Measurements from ENCODE around the gene MARK1. TPM values are rescaled to one million over a fixed set of nuclear protein-coding genes. Genes with fewer than 3 reads are reported as not detected.

Gene MARK1
- total and polyA plus RNA-seq, 10 of the 15 experiments (the other 5 are each of a cell fraction or from before 2014, with no cell fraction given): 0.02 to 0.67 (median 0.12) TPM; not detected in 6

DNA sequence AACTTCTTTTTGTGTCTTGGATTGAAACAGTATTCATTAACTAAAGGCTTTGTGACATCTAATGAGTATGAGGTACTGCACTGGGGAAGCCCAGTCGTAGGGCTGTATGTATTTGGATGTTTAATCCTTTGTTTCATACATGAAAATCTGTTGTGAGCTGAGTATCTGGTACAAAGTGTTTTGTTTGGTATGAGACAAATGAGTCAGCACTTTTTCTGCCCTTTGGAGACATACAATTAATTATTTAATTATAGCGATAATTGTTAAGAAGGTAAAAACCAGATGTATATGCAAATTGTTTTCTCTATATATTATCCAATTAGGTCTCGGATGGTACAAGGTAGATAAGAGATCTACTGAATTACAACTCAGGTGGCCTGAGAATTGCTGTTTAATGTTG is 36.3 kb downstream of the MARK1 start (continued):
- TF ChIP-seq, protein P1, sequence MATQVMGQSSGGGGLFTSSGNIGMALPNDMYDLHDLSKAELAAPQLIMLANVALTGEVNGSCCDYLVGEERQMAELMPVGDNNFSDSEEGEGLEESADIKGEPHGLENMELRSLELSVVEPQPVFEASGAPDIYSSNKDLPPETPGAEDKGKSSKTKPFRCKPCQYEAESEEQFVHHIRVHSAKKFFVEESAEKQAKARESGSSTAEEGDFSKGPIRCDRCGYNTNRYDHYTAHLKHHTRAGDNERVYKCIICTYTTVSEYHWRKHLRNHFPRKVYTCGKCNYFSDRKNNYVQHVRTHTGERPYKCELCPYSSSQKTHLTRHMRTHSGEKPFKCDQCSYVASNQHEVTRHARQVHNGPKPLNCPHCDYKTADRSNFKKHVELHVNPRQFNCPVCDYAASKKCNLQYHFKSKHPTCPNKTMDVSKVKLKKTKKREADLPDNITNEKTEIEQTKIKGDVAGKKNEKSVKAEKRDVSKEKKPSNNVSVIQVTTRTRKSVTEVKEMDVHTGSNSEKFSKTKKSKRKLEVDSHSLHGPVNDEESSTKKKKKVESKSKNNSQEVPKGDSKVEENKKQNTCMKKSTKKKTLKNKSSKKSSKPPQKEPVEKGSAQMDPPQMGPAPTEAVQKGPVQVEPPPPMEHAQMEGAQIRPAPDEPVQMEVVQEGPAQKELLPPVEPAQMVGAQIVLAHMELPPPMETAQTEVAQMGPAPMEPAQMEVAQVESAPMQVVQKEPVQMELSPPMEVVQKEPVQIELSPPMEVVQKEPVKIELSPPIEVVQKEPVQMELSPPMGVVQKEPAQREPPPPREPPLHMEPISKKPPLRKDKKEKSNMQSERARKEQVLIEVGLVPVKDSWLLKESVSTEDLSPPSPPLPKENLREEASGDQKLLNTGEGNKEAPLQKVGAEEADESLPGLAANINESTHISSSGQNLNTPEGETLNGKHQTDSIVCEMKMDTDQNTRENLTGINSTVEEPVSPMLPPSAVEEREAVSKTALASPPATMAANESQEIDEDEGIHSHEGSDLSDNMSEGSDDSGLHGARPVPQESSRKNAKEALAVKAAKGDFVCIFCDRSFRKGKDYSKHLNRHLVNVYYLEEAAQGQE (IDR thresholded peaks at IDR 0.05; ENCODE audit: low read depth, low read length): no peak
- no peak for TF ChIP-seq CBFB (IDR thresholded peaks at IDR 0.05; ENCODE audit: low read depth)

DNA sequence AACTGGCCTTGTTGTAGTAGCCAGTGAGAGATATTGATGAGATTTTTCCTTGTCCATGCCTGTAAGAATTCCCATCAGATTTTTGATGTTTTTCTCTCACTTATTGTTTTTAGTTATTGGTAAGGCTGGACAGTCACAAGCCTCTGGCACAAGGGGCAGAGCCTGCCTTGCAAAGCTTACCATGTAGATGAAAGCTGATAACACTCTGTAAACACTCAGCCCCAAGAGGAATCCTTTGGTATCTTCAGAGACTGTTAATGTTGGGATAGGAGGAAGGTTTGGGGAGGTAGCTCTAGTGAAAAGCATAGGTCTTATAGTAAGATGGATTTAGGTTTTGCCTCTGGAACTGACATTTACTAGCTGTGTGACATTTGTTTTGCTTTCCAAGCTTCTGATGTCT is 37.7 kb downstream of the MARK1 start:
- no peak for TF ChIP-seq HDGF (IDR thresholded peaks at IDR 0.05)
- POLR2A ChIA-PET: no interaction called here
- SMC1A ChIA-PET (ENCODE audit: uncharacterized antibody, unreplicated experiment): interaction anchor here (1.3 to 1.4 kb wide), 2 partner anchors 15 to 24 kb away, joined by 3 read pairs; no protein-coding TSS in a partner anchor
- Histone ChIP-seq H3K9me3 (replicated peaks; ENCODE audit: control insufficient read depth, insufficient read depth, low read length) (no peaks in the 10 kb centered on the region), H3K36me3 (ENCODE audit: control insufficient read depth in 2 of 2, insufficient read depth in 2 of 2, low read length in 1 of 2) (no peaks in the 10 kb centered on the region), H3K4me3 (no peak overlapping the region), H3K9ac (ENCODE audit: control insufficient read depth, insufficient read depth, low read length) (no peak overlapping the region), H4K20me1 (ENCODE audit: control insufficient read depth, insufficient read depth) (no peaks in the 10 kb centered on the region), H3K27me3 (replicated peaks in 1 of 2; ENCODE audit: control insufficient read depth in 2 of 2, insufficient read depth in 2 of 2, low read length in 1 of 2) (no peaks in the 10 kb centered on the region), H3K4me2 (ENCODE audit: control insufficient read depth, insufficient read depth) (no peak overlapping the region), H2AFZ (ENCODE audit: control insufficient read depth, low read depth, low read length) (no peak overlapping the region), H3K4me1 (ENCODE audit: control insufficient read depth, insufficient read depth, low read length) (no peaks in the 10 kb centered on the region), H3K79me2 (ENCODE audit: control insufficient read depth, insufficient read depth, low read length) (no peaks in the 10 kb centered on the region), H3K27ac (ENCODE audit: control insufficient read depth, insufficient read depth) (no peak overlapping the region)
- no peak for DNase-seq (ENCODE audit: low read depth, low spot score)
- CTCF ChIA-PET: interaction anchor here (0.7 kb wide), 1 partner anchor 9 kb away, joined by 3 read pairs; no protein-coding TSS in a partner anchor
- RAD21 ChIA-PET (ENCODE audit: unreplicated experiment): no interaction called here
- FAIRE-seq: no peak
- intact Hi-C loops (cut with micrococcal nuclease; ENCODE audit: unreplicated experiment): no loop called here
- in situ Hi-C loops (cut with MboI): no loop called here
- no TSS peak for BruUV-seq (replicated peaks)
- no peak for ATAC-seq

Data from GM12878 (cell line).